Uterus (tissue), 2 donors: Measurements from ENCODE around the gene PER3.

Experiments used
- CTCF ChIP-seq, 4 experiments: fragments of 200-600 bp in 2 of 4; fragments of 450-650 bp in 2 of 4; sonication (generic) in 2 of 4; IDR thresholded peaks; one replicate each; pipeline ENCODE4 v1.5.1; 2016 to 2019; ENCODE audit warnings: antibody characterized with exemption in 4 of 4, mild to moderate bottlenecking in 2 of 4, moderate library complexity in 1 of 4
- POLR2A ChIP-seq, 2 donors: fragments of 450-650 bp; IDR thresholded peaks; one replicate each; pipeline ENCODE4 v1.6.1; 2016; ENCODE audit warnings: antibody characterized with exemption in 2 of 2, mild to moderate bottlenecking in 1 of 2, moderate library complexity in 1 of 2

GRCh38 chr1:7784492-7785071 lies 491 bp downstream of the PER3 start:
- TF ChIP-seq CTCF (IDR thresholded peaks at IDR 0.05): no peak
- no peak for TF ChIP-seq POLR2A (IDR thresholded peaks at IDR 0.05)
